ENCODE results near the gene MDH1B. TPM values are rescaled to one million over a fixed set of nuclear protein-coding genes. Genes with fewer than 3 reads are reported as not detected.

The MDH1B gene
- total RNA-seq, 4 donors from 2014 or later = 0.13 to 1.6 (median 0.49) TPM

DNA sequence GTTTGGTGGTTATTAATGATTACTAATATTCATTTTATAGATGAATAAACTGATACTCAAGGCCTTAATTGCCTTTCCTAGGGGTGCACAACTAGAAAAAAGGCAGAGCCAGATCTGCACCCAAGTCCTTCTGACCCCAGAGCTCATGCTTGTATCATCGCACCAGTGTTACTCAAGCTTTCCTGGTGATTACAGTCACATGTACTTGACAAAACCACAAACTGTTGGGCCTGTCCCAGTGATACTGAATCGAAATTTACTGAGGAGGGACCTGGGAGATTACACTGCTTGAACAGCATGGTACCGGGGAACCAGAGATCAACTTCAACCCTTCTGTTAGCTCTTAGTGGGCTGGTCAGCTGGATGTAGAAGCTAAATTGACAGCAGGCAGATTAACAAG lies 34.0 kb upstream of the MDH1B start:
- intact Hi-C loops (cut with DNase I; ENCODE audit: low total_unique reads) (no loop called here), in situ Hi-C loops (cut with MboI; ENCODE audit: low sequenced_read_pairs in 4 of 4) (loop anchor here in 2 of 4 donors (5.0 to 10.0 kb wide), 2 partner anchors 673 to 676 kb away; no protein-coding TSS in a partner anchor)
- Histone ChIP-seq H3K27me3 (no peaks in the 10 kb centered on the region), H3K27ac (no peak overlapping the region), H3K36me3 (peaks cover 0 to under 1% of the 10 kb centered on the region in 2 donors), H3K4me3 (no peak overlapping the region), H3K9me3 (no peaks in the 10 kb centered on the region), H3K4me1 (peaks cover 0 to 10% of the 10 kb centered on the region in 2 donors)
- no peak for ATAC-seq
- no peak for DNase-seq
- TF ChIP-seq, protein P1, sequence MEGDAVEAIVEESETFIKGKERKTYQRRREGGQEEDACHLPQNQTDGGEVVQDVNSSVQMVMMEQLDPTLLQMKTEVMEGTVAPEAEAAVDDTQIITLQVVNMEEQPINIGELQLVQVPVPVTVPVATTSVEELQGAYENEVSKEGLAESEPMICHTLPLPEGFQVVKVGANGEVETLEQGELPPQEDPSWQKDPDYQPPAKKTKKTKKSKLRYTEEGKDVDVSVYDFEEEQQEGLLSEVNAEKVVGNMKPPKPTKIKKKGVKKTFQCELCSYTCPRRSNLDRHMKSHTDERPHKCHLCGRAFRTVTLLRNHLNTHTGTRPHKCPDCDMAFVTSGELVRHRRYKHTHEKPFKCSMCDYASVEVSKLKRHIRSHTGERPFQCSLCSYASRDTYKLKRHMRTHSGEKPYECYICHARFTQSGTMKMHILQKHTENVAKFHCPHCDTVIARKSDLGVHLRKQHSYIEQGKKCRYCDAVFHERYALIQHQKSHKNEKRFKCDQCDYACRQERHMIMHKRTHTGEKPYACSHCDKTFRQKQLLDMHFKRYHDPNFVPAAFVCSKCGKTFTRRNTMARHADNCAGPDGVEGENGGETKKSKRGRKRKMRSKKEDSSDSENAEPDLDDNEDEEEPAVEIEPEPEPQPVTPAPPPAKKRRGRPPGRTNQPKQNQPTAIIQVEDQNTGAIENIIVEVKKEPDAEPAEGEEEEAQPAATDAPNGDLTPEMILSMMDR (IDR thresholded peaks at IDR 0.05 in 4 of 5, conservative IDR thresholded peaks at IDR 0.05 in 1 of 5) = no peak

DNA sequence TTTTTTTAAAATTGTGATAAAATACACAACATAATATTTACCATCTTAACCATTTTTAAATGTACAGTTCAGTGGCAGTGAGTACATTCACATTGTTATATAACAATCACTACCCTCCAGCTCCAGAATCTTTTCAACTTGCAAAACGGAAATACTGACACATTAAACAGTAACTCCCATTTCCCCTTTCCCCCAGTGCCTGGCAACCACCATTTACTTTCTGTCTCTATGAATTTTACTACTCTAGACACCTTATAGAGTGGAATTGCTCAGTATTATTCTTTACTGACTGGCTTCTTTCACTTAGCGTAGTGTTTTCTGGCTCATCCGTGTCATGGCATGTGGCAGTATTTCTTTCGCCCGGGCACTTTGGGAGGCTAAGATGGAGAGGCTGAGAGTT lies 32.9 kb upstream of the MDH1B start:
- in situ Hi-C loops (cut with MboI; ENCODE audit: low sequenced_read_pairs in 4 of 4) = loop anchor here in 2 of 4 donors (5.0 to 10.0 kb wide), 2 partner anchors 674 to 677 kb away; no protein-coding TSS in a partner anchor
- H3K4me3 ChIP-seq = no peak overlapping the region
- no peak overlapping the region for H3K27ac ChIP-seq
- no peaks in the 10 kb centered on the region for H3K9me3 ChIP-seq
- ATAC-seq = no peak
- intact Hi-C loops (cut with DNase I; ENCODE audit: low total_unique reads) = no loop called here
- H3K4me1 ChIP-seq = peaks cover 0 to 10% of the 10 kb centered on the region in 2 donors
- H3K36me3 ChIP-seq = peaks cover 0 to 6% of the 10 kb centered on the region in 2 donors
- H3K27me3 ChIP-seq = no peaks in the 10 kb centered on the region
- no peak for TF ChIP-seq POLR2A (IDR thresholded peaks at IDR 0.05)
- TF ChIP-seq, protein P1 (IDR thresholded peaks at IDR 0.05 in 4 of 5, conservative IDR thresholded peaks at IDR 0.05 in 1 of 5) = no peak
- DNase-seq = no peak

DNA sequence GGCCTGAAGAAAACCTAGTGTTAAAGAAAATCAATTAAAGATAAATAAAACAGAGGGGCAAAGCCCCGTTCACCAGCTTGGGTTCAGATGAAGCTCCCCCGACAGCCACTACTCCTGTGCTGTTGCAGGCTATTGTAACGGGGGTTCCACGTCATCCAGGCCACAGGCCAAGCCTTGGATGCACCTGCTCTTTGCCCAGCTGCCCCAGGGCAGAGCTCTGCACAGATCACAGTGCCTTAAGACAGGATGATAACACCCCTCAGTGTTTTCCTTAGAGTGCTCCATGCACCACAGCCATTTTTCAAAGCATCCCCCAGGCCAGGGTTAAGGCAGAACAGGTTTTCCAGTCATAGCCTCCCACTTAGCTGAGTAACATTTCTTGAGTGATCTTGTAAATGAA lies 32.2 kb upstream of the MDH1B start:
- H3K4me3 ChIP-seq = no peak overlapping the region
- H3K27me3 ChIP-seq = no peaks in the 10 kb centered on the region
- no peak overlapping the region for H3K27ac ChIP-seq
- in situ Hi-C loops (cut with MboI; ENCODE audit: low sequenced_read_pairs in 4 of 4) (loop anchor here in 2 of 4 donors (5.0 to 10.0 kb wide), 2 partner anchors 675 to 677 kb away; no protein-coding TSS in a partner anchor), intact Hi-C loops (cut with DNase I; ENCODE audit: low total_unique reads) (no loop called here)
- H3K36me3 ChIP-seq = peaks cover 0 to 9% of the 10 kb centered on the region in 2 donors
- no peaks in the 10 kb centered on the region for H3K9me3 ChIP-seq
- DNase-seq = peak in 1 of 2 donors; percentile 32
- peaks cover 0 to 10% of the 10 kb centered on the region in 2 donors for H3K4me1 ChIP-seq
- ATAC-seq = peak in 1 of 2 donors; percentile 55
- TF ChIP-seq, protein P1 (IDR thresholded peaks at IDR 0.05 in 4 of 5, conservative IDR thresholded peaks at IDR 0.05 in 1 of 5) = no peak
- TF ChIP-seq POLR2A (IDR thresholded peaks at IDR 0.05) = no peak

DNA sequence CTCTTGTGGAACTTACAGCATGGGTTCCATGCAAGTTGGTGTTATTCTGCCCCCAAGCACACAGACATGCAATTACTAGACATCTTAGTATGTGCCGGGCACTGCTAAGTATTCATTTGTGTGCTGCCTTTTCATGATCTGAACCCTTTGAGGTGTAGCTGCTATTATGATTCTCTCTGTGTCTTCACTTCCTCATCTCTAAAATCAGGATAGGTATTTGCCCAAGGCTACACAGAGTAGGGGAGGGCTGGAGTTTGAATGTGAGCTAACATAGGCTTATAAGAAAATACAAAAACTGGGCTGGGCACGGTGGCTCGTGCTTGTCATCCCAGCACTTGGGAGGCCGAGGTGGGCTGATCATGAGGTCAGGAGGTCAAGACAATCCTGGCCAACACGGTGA lies 27.5 kb upstream of the MDH1B start:
- Histone ChIP-seq H3K4me3 (no peak overlapping the region), H3K27ac (no peak overlapping the region), H3K9me3 (no peaks in the 10 kb centered on the region), H3K27me3 (no peaks in the 10 kb centered on the region), H3K36me3 (peaks cover 0 to 56% of the 10 kb centered on the region in 2 donors), H3K4me1 (no peaks in the 10 kb centered on the region)
- DNase-seq = no peak
- in situ Hi-C loops (cut with MboI; ENCODE audit: low sequenced_read_pairs in 4 of 4) = loop anchor here in 1 of 4 donors (10.0 kb wide), 1 partner anchor 682 kb away; no protein-coding TSS in a partner anchor
- TF ChIP-seq POLR2A (IDR thresholded peaks at IDR 0.05) = no peak
- intact Hi-C loops (cut with DNase I; ENCODE audit: low total_unique reads) = no loop called here
- no peak for ATAC-seq

DNA sequence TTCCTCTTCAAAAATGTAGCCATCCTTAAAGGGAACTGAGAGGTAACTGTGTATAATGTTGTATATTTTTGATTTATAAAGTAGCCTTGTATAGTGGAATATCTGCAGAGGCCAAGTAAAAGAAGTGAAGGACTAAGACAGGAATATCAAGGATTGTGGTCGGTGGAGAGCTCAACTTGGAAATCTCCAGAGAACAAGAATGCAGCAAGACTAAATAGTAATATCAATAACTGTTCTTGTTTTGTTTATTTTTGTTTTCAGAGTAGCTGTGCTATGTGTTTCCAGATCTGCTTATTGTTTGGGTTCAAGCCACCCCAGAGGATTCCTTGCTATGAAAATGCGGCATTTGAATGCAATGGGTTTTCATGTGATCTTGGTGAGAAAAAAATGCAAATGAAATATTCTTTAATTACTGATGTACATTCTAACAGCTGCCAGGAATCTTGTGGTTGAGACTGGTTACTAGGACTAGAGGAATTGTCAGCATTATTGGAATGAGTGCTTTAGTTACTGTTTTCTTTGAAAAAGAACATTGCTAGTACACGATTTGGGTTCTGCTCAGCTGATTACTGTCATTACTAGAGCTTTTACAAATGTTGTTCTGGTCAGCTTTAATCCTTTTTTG lies 25.3 kb upstream of the MDH1B start:
- intact Hi-C loops (cut with DNase I; ENCODE audit: low total_unique reads) (no loop called here), in situ Hi-C loops (cut with MboI; ENCODE audit: low sequenced_read_pairs in 4 of 4) (loop anchor here in 1 of 4 donors (10.0 kb wide), 1 partner anchor 684 kb away; no protein-coding TSS in a partner anchor)
- Histone ChIP-seq H3K9me3 (no peaks in the 10 kb centered on the region), H3K27me3 (no peaks in the 10 kb centered on the region), H3K36me3 (peaks cover 0 to 71% of the 10 kb centered on the region in 2 donors), H3K27ac (no peak overlapping the region), H3K4me1 (no peaks in the 10 kb centered on the region), H3K4me3 (no peak overlapping the region)
- TF ChIP-seq, protein P1 (IDR thresholded peaks at IDR 0.05 in 4 of 5, conservative IDR thresholded peaks at IDR 0.05 in 1 of 5) = no peak
- no peak for TF ChIP-seq POLR2A (IDR thresholded peaks at IDR 0.05)
- DNase-seq = no peak
- ATAC-seq = no peak

Measured in gastrocnemius medialis (tissue), 4 donors.